GM23248 (cell line): ENCODE data around the gene ZBTB8OS.
"Not testable (repeated sequence)": the region's sequence is repeated elsewhere in the genome, so short reads cannot be mapped to it uniquely, and the experiment has no call there.

Source experiments
- EZH2 ChIP-seq: fragments of 200-600 bp; sonication (generic); IDR thresholded peaks from 2 replicates; pipeline ENCODE4 v1.6.1; 2018; ENCODE audit warnings: antibody characterized with exemption, mild to moderate bottlenecking; ENCODE audit not compliant: insufficient read depth, poor library complexity, severe bottlenecking
- EZH2phosphoT487 ChIP-seq: fragments of 200-600 bp; sonication (generic); IDR thresholded peaks from 2 replicates; pipeline ENCODE4 v1.6.1; 2018; ENCODE audit warnings: antibody characterized with exemption, moderate library complexity, mild to moderate bottlenecking, low read depth; ENCODE audit not compliant: insufficient read depth

DNA sequence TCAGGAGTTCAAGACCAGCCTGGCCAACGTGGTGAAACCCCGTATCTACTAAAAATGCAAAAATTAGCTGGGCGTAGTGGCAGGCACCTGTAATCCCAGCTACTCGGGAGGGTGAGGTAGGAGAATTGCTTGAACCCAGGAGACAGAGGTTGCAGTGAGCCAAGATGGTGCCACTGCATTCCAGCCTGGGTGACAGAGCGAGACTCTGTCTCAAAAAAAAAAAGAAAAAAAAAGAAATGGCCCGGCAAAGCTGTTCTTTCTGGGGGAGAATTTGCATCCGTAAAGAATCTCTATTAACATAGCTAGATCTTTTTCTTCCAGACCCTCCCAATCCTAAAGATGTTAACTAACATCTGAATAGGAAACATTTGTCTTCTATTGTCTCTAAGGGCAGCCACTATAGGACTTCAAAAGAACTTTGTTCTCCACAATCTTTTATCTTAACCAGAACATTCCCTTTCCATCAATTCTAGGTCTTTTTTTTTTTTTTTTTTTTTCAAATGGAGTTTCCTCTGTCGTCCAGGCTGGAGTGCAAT, 8.0 kb downstream of the ZBTB8OS start:
- not testable (repeated sequence) for TF ChIP-seq EZH2, EZH2phosphoT487
